Neutrophil (primary cell): ENCODE data around the gene TMEM198.

ENCODE experiments used
- H3K27ac ChIP-seq: fragments of 200-600 bp; sonication (generic); 2 replicates; pipeline ENCODE4 v1.5.1; 2016; ENCODE audit warnings: mild to moderate bottlenecking, moderate library complexity
- H3K27me3 ChIP-seq: fragments of 200-600 bp; sonication (generic); 2 replicates; pipeline ENCODE4 v1.6.0; 2016; ENCODE audit warnings: mild to moderate bottlenecking
- H3K36me3 ChIP-seq: fragments of 200-600 bp; sonication (generic); 2 replicates; pipeline ENCODE4 v1.5.1; 2017
- H3K4me1 ChIP-seq, 2 experiments: fragments of 200-600 bp in 1 of 2; sonication (generic) in 1 of 2; 1 replicate in 1 of 2; 2 replicates in 1 of 2; pipeline versions ENCODE4 v1.5.1 to v1.6.1; 2013 to 2016; ENCODE audit warnings: low read depth in 1 of 2, low read length in 1 of 2, mild to moderate bottlenecking in 1 of 2, moderate library complexity in 1 of 2; ENCODE audit not compliant: control insufficient read depth in 1 of 2, insufficient read depth in 1 of 2
- H3K4me3 ChIP-seq, 2 experiments: fragments of 200-600 bp in 1 of 2; sonication (generic) in 1 of 2; 1 replicate in 1 of 2; 2 replicates in 1 of 2; pipeline ENCODE4 v1.5.1; 2013 to 2016; ENCODE audit warnings: low read depth in 1 of 2, low read length in 1 of 2, mild to moderate bottlenecking in 1 of 2, moderate library complexity in 1 of 2
- H3K9me3 ChIP-seq: fragments of 200-600 bp; sonication (generic); 2 replicates; pipeline ENCODE4 v1.5.1; 2016
- TF ChIP-seq, protein P1 (sequence below): fragments of 200-600 bp; sonication (generic); IDR thresholded peaks from 2 replicates; pipeline ENCODE4 v1.5.1; 2016; ENCODE audit warnings: antibody characterized with exemption

Gene TMEM198

DNA sequence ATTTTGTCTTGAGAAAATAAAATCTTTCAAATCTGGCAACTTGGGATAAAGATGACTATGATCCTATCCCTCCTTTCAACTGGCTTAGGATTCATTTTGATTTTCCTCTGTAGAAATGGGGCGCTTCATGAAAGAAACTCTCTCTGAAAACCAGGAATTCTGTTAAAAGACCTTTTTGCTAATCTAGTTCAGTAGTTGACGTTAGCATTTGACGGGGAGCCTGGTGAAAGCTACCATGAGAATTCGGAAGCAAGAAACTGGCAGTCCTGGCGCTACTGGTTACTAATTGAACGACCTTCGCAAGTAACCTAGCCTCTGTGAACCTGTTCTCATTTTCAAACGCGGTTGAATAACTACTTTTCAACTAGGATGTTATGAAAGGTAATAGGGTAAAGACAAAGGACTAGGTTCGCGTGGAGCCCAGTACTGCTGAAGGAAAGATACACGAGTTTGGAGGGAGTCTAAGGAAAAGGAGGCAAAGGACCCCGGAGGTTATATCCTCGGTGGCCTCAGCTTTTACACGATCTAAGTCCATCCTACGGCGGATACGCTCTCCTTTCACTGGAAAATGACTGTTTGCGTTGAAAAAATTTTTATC is 53.2 kb downstream of the TMEM198 start:
- no peaks in the 10 kb centered on the region for H3K9me3 ChIP-seq
- peaks cover 9% of the 10 kb centered on the region for H3K36me3 ChIP-seq
- TF ChIP-seq, protein P1, sequence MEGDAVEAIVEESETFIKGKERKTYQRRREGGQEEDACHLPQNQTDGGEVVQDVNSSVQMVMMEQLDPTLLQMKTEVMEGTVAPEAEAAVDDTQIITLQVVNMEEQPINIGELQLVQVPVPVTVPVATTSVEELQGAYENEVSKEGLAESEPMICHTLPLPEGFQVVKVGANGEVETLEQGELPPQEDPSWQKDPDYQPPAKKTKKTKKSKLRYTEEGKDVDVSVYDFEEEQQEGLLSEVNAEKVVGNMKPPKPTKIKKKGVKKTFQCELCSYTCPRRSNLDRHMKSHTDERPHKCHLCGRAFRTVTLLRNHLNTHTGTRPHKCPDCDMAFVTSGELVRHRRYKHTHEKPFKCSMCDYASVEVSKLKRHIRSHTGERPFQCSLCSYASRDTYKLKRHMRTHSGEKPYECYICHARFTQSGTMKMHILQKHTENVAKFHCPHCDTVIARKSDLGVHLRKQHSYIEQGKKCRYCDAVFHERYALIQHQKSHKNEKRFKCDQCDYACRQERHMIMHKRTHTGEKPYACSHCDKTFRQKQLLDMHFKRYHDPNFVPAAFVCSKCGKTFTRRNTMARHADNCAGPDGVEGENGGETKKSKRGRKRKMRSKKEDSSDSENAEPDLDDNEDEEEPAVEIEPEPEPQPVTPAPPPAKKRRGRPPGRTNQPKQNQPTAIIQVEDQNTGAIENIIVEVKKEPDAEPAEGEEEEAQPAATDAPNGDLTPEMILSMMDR = no peak
- peaks cover 16 to 17% of the 10 kb centered on the region in 2 experiments for H3K4me1 ChIP-seq
- H3K27me3 ChIP-seq = peaks cover 9% of the 10 kb centered on the region
- H3K27ac ChIP-seq = peak overlapping the region; percentile 85
- H3K4me3 ChIP-seq = peak overlapping the region; percentile 85 to 98

DNA sequence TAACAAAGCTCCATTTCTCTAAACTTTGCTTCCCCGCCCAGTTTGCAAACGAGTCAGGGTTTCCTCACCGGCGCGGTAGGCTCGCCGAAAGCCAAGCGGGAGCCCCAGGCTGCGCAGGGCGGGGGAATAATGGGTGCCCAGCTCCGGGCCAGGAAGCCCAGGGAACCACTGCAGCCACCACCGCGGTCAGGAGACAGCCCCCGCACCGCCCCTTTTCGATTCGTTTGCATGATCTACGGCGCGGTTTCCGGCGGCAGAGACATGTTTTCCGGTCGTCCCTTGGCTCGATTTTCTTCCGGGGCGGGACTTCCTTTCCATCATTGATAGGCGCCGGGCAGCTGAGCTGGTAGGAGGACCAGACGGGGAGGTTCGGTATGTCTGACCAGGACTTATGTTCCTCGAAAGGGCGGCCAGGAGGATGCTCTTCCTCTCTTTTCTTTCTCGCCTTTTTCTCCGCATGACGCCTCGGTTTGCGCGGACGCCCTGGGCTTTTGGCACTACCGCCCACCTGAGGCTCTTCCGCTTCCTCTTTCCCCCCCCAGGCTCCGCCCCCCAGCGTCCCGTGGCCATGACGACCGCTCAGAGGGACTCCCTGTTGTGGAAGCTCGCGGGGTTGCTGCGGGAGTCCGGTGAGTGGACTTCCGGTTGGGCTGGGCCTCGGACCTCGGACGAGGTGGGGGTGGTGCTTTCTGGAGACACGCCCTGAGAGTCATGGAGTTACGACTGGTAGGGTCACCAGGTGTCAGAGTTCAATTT is 53.9 kb downstream of the TMEM198 start, which contains the start of gene STK11IP:
Gene STK11IP, plus strand, starts transcription at position 306 of the 756 bp plus-strand sequence. Its CDS starts 263 bp downstream, at position 569.
- Histone ChIP-seq H3K4me1 (peaks cover 16 to 17% of the 10 kb centered on the region in 2 experiments), H3K9me3 (no peaks in the 10 kb centered on the region), H3K27ac (peak within 1 kb of the TSS; percentile 85), H3K36me3 (peaks cover 16% of the 10 kb centered on the region), H3K4me3 (peak within 1 kb of the TSS; percentile 85 to 98), H3K27me3 (peaks cover 6% of the 10 kb centered on the region)
- TF ChIP-seq, protein P1 = peak; percentile 22

DNA sequence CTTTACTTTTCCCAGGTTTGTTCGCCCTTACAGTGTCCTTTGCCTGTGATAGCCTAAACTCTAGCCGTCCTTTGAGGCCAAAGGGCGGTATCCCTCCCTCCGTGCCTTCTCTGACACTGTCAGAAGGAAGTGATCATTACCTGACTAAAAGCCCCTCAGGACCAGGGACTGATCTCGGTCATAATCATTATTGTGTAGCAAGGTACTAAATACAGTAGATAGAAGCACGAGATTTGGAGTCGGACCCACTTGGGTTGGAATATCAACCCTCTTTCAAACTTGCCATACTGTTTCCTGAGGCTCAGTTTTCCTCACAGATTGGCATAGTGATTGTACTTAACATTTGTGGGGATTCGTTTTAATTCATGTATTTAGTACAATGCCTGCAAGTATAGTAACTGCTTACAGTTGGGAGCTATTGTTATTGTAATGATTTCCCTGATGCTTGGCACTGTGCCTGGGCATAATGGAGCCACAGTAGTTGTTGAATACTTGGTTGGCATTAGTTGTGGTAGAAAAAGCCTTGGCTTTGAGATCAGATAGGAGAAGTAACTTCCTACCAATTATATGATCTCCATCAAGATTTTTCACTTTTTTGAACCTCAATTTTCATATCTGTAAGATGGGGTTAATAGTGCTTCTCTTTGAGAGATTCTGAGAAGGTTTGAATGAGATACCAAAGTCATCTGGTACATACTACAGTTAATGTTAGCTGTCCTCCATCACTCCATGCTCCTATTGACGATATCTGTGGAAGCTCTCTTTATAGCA is 54.7 kb downstream of the TMEM198 start:
- peaks cover 16% of the 10 kb centered on the region for H3K36me3 ChIP-seq
- H3K9me3 ChIP-seq = no peaks in the 10 kb centered on the region
- TF ChIP-seq, protein P1 = no peak
- H3K27me3 ChIP-seq = no peaks in the 10 kb centered on the region
- H3K4me3 ChIP-seq = peak overlapping the region; percentile 85 to 98
- peak overlapping the region; percentile 85 for H3K27ac ChIP-seq
- H3K4me1 ChIP-seq = peaks cover 21% of the 10 kb centered on the region in 2 experiments
